ENCODE data around the gene ATG4B.

ATG4B gene

DNA sequence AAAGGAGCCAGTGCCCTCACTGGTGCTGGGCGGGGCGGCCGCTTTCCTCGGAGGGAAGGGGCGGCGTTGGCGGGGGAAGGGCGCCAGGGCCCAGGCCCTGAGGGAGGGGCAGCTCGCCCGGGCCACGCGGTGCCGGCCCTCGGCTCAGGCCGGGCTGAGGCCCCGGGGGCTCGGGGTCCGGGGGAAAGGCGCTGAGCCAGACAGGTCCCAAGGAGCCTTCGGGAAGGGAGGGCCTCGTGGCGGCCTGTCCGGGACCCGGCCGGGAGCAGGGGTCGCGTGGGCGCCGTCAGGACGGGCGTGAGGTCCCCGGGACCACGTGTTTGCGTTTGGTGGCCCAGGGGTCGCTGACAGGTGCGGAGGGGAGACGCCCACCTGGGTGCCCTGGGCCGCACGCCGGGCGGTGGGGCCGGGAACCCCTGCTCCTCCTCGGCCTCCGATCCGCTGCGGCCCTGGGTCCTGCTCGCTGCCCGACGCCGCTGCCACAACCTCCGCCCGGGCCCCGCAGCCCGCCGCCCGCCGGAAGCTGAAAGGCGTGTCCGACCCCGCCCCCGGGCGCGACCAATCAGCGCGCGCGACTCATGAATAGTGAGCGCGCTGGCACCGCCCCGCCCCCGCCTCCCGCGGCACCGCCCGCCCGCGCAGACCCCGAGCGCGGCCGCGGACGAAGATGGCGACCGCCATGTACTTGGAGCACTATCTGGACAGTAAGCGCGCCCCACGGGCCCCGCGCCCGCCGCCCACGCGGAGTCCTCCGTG is 64.1 kb downstream of the ATG4B start, which contains the start of gene ING5:
Gene ING5 (plus strand): TSS at position 641 of the 756 bp plus-strand sequence. CDS start 27 bp downstream, at position 668.
- no peaks in the 10 kb centered on the region for H3K27me3 ChIP-seq (ENCODE audit: insufficient read depth, low read length)
- peak within 1 kb of the TSS; percentile 90 for H3K4me2 ChIP-seq (ENCODE audit: low read length)
- H4K20me1 ChIP-seq (ENCODE audit: insufficient read depth, low read length), result no peaks in the 10 kb centered on the region
- H3K9me3 ChIP-seq (ENCODE audit: low read length), result peaks cover 6% of the 10 kb centered on the region
- H2AFZ ChIP-seq (ENCODE audit: low read length), result no peak within 1 kb of the TSS
- no peaks in the 10 kb centered on the region for H3F3A ChIP-seq (ENCODE audit: insufficient read depth, low read length)
- peaks cover 7% of the 10 kb centered on the region; the same call in 1 of the 2 replicates for H3K79me2 ChIP-seq (ENCODE audit: insufficient read depth, low read length)
- peak within 1 kb of the TSS; percentile 93 for H3K9ac ChIP-seq (ENCODE audit: low read length)
- no peaks in the 10 kb centered on the region for H3K9me2 ChIP-seq (ENCODE audit: low read depth, low read length)
- H3K4me3 ChIP-seq (ENCODE audit: low read depth, low read length, poor library complexity, severe bottlenecking), result peak within 1 kb of the TSS; percentile 77
- peak within 1 kb of the TSS; percentile 77 for H3K27ac ChIP-seq (ENCODE audit: low read depth, low read length, poor library complexity, severe bottlenecking)
- TF ChIP-seq CTCF (IDR thresholded peaks at IDR 0.05; ENCODE audit: low read length) (no peak), EZH2 (IDR thresholded peaks at IDR 0.05; ENCODE audit: borderline replicate concordance, low read length) (no peak)
- peaks cover 22% of the 10 kb centered on the region for H3K36me3 ChIP-seq (ENCODE audit: insufficient read depth, low read length)
- peaks cover 19% of the 10 kb centered on the region for H3K4me1 ChIP-seq (ENCODE audit: insufficient read depth, low read length, severe bottlenecking)

DNA sequence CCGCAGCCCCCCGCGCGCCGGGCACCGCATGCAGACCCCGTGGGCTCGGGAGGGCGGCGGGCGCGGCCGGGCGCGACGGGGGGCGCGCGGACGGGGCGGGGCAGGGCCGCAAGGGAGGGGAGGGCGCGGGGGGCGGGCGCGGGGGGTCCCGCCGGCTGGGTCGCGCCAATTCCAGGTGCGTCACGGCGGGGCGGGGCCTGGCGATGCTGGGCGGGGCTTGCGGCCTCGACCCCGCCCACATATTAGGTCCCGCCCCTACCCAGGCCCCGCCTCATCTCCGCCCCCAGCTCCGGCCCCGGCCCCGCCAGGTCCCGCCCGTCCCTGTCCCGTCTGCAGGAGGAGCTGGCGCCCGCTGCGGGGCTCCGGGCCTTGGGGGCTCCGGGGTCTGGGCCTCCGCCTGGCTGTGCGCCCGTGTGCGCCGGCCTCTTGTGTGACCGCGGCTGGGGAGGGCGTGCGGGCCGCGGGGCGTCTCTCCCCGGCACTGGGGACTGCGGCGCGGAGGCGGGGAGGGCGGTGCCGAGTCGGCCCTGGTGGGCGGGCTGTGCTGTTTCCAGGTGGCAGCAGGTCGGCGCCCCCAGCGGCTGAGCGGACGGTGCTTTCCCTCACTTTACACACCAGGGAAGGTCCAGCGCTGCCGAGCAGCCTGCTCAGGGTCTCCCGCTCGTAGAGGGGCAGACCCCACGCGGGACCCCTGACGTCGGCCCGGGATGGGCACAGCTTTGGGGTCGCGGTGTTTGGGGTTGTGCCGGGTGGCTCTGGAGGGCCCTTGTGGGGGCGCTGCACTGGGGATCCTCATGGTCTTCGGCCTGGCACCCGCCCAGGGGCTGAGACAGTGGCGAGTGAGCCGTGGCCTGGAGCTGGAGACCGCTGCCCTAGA is 64.9 kb downstream of the ATG4B start:
- Histone ChIP-seq H3F3A (ENCODE audit: insufficient read depth, low read length) (no peaks in the 10 kb centered on the region), H3K9ac (ENCODE audit: low read length) (peak overlapping the region; percentile 93), H3K4me2 (ENCODE audit: low read length) (peak overlapping the region; percentile 90), H3K9me2 (ENCODE audit: low read depth, low read length) (no peaks in the 10 kb centered on the region), H3K9me3 (ENCODE audit: low read length) (peaks cover 6% of the 10 kb centered on the region), H3K36me3 (ENCODE audit: insufficient read depth, low read length) (peaks cover 30% of the 10 kb centered on the region), H3K27ac (ENCODE audit: low read depth, low read length, poor library complexity, severe bottlenecking) (peak overlapping the region; percentile 77), H3K79me2 (ENCODE audit: insufficient read depth, low read length) (peaks cover 7% of the 10 kb centered on the region; the same call in 1 of the 2 replicates), H3K4me1 (ENCODE audit: insufficient read depth, low read length, severe bottlenecking) (peaks cover 19% of the 10 kb centered on the region), H3K4me3 (ENCODE audit: low read depth, low read length, poor library complexity, severe bottlenecking) (peak overlapping the region; percentile 77), H3K27me3 (ENCODE audit: insufficient read depth, low read length) (no peaks in the 10 kb centered on the region), H2AFZ (ENCODE audit: low read length) (no peak overlapping the region), H4K20me1 (ENCODE audit: insufficient read depth, low read length) (no peaks in the 10 kb centered on the region)
- TF ChIP-seq CTCF (IDR thresholded peaks at IDR 0.05; ENCODE audit: low read length), result peak; percentile 76
- TF ChIP-seq EZH2 (IDR thresholded peaks at IDR 0.05; ENCODE audit: borderline replicate concordance, low read length), result no peak

DNA sequence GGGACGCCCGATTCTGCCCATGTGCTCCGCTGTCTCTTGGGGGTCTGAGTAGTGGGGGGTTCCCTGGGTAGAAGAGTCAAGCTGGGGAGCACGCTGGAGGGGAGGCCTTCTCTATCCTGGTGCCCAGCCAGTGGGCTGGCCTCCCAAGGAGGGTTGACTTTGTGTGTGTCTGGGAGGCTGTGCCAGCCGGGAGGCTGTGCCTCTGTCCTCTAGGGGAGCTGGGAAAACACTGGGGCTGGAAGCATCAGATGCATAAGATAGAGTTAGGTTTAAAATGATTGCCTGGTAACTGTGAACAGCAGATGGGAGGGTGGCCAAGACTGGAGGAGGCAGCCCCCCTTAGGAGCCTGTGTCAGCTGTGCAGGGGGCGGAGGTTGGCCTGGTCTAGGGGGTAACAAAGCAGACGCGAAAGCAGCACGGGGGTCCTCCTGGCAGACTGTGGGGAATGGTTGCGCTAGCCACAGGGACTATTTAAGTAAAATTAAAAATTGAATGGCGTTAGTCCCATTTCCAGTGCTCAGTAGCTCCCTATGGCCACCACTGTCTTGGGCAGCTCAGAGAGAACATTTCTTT is 65.6 kb downstream of the ATG4B start:
- no peaks in the 10 kb centered on the region for H3F3A ChIP-seq (ENCODE audit: insufficient read depth, low read length)
- no peak overlapping the region for H2AFZ ChIP-seq (ENCODE audit: low read length)
- no peaks in the 10 kb centered on the region for H3K27me3 ChIP-seq (ENCODE audit: insufficient read depth, low read length)
- H3K27ac ChIP-seq (ENCODE audit: low read depth, low read length, poor library complexity, severe bottlenecking), result no peak overlapping the region
- no peaks in the 10 kb centered on the region for H3K9me2 ChIP-seq (ENCODE audit: low read depth, low read length)
- H3K4me2 ChIP-seq (ENCODE audit: low read length), result peak overlapping the region; percentile 90
- peaks cover 6% of the 10 kb centered on the region for H3K9me3 ChIP-seq (ENCODE audit: low read length)
- H3K4me3 ChIP-seq (ENCODE audit: low read depth, low read length, poor library complexity, severe bottlenecking), result peak overlapping the region; percentile 77
- H3K79me2 ChIP-seq (ENCODE audit: insufficient read depth, low read length), result peaks cover 7% of the 10 kb centered on the region; the same call in 1 of the 2 replicates
- H3K4me1 ChIP-seq (ENCODE audit: insufficient read depth, low read length, severe bottlenecking), result peaks cover 19% of the 10 kb centered on the region
- peaks cover 36% of the 10 kb centered on the region for H3K36me3 ChIP-seq (ENCODE audit: insufficient read depth, low read length)
- TF ChIP-seq CTCF (IDR thresholded peaks at IDR 0.05; ENCODE audit: low read length) (no peak), EZH2 (IDR thresholded peaks at IDR 0.05; ENCODE audit: borderline replicate concordance, low read length) (no peak)
- H3K9ac ChIP-seq (ENCODE audit: low read length), result peak overlapping the region; percentile 82
- H4K20me1 ChIP-seq (ENCODE audit: insufficient read depth, low read length), result no peaks in the 10 kb centered on the region
